Fibroblast of the conjunctiva (primary cell): ENCODE measurements around the gene NCAM1.
A peak's percentile ranks its signal among the peaks of the same experiment; 100 is the strongest.

Experiments used
- DNase-seq: peaks from one replicate; pipeline ENCODE4 v3.0.0-alpha.2; 2010; ENCODE audit warnings: low read depth

The NCAM1 gene

DNA sequence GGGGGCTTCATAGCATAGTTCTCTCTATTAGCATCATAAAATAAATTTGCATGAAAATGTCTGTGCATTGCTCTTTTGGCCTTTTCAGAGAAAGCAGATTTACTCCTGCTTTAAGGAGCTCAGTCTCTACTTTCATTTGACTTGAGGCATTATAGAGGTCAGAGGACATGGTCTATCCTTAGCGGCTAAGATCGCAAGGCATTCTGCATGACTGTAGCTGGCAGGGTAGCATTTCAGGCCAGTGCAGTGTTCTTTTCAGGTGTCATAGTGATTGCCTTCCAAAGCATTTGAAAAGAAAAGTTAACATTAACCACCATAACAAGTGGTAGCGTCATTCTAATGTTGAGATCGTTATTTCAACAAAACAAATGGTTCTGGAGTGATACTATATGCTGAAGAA, 126.5 kb downstream of the NCAM1 start:
- no peak for DNase-seq

DNA sequence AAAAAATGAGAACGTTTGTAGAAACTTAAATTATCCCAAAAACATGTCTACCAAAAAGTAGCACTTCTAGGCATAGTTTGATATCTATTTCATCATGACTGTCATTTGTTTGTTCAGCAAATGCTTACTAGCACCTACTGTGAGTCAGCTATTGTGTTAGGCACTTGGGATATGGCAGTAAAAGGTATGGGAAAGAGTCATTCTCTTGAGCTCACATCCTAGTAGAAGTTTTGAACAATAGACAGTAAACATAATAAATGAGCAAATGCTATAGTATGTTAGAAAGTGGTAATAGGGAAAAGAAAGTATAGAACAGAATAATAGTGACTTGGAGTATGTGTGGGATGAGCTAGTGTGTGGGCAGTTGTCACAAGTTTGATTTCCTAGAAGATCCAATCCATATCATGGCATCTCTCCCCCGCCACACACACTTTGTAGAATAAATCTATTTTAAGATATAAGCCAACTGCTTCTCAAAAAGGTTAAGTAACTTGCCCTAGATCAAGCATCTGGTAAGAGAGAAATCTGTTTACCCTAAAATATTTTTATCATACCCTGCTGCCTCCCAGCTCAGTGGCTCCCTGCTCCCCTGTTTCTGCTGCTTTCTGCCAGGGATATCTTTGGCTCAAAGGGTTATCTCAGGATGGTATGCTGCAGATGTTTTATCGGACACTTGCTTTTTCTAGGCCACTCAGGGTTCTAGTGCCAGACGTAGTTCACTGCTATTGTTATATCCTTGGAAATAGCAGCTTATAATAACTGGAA, 129.7 kb downstream of the NCAM1 start:
- DNase-seq, result no peak

- DNase-seq, result no peak
Observed at GRCh38 chr11:113091481-113091780, 130.2 kb downstream of the NCAM1 start.

GRCh38 chr11:113096648-113097047, 135.4 kb downstream of the NCAM1 start:
- no peak for DNase-seq

DNA sequence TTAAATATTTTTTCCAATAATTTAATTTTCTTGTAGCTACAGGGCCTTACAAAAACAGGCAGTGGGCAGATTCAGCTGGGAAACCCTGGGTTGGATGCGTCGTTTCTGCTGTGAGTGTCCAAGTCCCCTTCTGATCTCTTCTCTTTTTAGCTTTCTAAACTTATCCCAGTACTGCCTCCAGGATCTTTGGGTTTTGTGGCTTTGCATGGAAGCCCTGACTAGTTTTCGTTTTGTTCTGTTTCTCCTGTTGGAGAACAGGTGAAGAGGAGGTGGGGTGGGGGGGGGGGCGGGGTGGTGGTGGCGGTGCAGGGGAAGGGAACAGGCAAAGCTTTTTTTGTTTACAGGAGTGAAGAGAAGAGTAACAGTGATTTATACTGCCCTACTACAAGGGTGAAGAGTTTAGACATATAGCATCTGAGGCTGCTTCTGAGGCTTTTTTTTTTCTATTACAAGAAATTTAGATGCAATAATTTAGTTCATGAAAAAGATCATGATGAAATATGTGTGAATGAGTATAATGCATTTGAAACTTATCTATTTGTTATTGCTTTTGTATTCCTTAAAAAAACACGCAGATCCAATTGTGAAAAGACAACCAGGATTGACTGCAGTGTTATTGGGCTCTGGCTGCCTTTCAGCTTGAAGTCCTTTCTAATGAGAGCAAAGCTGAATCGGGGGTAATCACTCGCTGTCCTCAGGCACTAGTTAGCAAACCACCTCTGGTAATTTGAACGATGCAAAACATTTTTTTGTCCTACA, 142.9 kb downstream of the NCAM1 start:
- DNase-seq, result no peak

DNA sequence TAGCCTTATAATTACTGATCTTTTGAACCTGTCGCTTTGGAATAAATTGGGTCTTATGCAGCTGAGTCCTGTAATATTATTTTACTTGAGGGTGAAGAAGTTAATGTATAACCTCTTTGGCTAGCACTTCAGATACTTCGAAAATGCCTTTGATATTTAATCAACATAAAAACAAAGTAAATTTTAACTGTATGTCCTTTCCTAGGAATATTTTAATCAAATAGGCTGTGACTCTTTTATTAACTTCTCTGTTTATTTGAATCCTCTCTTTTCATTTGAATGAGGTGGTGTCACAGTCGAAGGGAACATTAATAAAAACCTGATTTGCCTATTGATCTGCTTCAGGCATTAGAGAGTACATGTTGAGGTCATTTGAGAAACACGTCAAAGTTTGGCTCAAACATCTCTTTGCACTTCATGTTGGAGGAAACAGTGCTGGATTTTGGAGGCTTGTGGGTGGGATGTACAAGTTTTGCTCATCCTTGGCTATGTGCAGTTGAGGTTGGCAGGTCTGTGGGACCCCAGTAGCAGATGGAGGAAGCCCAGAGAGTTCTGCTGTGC, 143.6 kb downstream of the NCAM1 start:
- DNase-seq, result no peak

- no peak for DNase-seq
Observed at GRCh38 chr11:113105592-113105991, 144.4 kb downstream of the NCAM1 start.

DNA sequence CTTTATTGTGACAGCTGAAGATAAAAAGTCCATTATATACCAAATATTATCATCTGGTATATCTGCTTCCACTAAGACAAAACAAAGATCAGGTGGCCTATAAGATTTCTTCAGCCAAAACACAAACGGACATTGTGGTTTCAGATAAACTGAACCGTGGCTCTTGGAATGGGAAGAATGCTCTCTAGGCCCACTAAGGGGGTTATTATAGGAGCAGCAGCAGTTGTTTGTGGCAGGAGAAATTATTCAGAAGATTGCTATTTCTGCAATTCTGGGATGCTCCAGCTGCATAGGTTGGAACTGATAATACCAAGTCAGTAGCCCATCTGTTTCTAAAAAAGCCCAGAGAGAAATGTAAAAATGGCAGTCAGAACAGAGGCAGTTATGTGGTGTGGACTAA, 145.3 kb downstream of the NCAM1 start:
- DNase-seq, result no peak

DNA sequence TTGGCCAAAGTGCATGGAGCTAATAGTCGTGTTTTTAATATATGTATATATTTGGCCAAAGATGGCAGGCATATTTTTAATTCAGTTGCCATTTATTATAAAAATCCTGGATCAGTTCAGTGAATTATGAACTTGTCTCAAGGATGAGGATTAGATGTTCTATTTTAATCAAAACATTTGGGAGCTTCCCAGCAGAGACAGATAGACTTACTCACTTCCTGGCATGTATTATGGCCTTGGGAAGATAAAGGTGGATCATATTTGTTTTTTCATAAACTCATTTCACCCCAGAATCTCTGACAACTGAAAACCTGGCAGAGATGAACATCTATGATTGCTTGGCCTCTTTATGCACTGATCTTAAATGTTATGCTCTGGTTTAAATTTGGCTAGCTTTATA, 148.8 kb downstream of the NCAM1 start:
- DNase-seq, result no peak

- no peak for DNase-seq
Observed at GRCh38 chr11:113111156-113111555, 149.9 kb downstream of the NCAM1 start.

DNA sequence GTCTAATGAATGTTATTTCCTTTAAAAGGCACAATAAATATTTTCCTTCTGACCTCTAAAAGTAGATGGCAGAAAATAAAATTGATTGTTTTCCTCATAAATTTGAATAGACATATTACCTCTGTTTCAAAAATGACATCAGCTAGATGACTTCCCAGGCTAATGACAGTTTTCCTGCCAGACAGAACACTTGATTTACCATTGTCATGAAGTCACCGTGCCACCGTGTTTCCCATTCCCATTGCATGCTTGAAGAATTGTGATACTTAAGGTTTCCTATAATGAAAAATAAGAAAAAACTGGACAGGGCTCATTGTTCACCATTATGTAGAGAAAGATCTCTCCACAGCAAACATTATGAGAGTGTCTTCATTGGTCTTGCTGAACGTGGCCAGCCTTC, 151.1 kb downstream of the NCAM1 start:
- no peak for DNase-seq

DNA sequence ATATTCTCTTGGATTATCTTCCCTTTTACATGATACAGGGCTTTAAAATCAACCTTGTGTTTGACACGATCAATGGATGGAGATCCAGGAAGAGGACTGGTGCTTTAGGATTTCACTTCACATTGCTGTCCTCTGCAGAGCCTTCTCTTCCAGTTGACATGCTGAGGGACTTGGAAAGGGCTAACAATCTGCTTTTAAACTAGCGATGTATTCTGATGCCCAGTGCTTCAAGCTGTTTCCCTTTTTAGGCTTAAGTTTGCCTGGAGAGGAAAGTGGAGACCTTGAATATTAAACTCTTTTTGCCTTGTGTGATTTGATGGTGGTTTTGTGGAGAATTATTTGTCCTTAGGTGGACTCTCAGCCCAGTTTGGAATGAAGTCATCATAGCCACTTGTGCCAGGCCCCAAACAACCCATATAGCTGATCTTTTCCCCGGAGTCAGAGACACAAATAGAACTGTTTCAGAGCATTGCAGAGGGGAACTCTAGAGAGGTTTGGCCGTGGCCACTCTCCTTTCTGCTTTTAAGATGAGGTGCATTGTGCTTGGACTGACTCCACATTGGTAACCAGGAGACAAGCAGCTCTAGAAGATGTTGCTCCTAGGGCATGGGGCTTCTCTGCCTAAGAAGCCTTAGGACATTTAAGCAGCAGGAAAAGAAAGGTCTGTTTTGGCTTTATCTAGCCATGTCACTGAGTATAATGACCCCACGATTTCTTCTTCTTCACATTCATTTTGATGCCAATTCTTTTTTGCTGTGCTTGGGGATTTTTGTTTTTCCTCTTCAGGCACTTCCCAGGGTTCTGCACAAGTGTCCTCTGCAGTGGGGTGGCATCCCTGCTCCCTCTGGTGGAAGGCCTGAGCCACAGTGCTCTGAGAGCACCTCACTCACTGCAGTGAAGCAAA, 152.8 kb downstream of the NCAM1 start:
- peak; percentile 26 for DNase-seq

GRCh38 chr11:113114705-113115027, 153.4 kb downstream of the NCAM1 start:
- DNase-seq, result no peak

GRCh38 chr11:113118104-113118503, 156.9 kb downstream of the NCAM1 start:
- no peak for DNase-seq

DNA sequence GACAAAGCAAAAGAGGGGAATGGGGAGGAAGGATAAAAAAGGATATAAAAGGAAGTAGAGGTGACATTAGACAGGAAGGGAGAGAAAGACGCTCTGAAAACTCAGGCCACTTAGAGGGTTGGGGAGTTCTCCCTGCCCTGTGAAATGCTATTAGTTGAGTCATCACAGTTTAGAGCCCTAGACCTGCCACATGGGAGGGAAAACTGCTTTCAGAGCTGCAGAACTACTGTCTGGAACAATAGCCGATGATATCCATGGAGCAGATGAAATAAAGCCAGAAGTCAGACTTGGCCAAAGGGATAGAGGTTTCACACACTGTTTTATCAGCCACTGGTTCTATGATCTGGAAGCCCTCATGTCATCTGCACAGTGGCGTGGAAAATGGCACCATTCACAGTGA, 157.9 kb downstream of the NCAM1 start:
- DNase-seq, result no peak

- no peak for DNase-seq
Observed at GRCh38 chr11:113119966-113120736, 158.9 kb downstream of the NCAM1 start.

DNA sequence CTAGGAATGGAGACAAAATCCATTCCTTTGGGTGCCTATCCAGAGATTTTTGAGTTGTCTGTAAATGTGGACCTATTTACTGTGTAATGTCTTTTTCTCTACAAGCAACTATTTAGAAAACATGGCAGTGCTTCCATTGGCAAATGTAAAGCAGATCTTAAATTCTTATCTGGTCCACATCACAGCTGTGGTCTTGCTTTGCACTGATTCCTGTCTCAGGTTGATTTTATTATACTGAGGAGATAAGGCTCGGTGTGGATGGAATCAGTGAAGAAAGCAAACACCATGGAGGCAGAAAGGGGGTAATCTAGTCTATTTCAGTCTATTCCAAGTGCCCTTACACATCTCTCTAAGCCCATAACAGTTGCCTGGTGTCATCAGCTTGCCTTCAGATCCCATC, 160.5 kb downstream of the NCAM1 start:
- DNase-seq, result no peak

GRCh38 chr11:113124006-113124405, 162.8 kb downstream of the NCAM1 start:
- no peak for DNase-seq

DNA sequence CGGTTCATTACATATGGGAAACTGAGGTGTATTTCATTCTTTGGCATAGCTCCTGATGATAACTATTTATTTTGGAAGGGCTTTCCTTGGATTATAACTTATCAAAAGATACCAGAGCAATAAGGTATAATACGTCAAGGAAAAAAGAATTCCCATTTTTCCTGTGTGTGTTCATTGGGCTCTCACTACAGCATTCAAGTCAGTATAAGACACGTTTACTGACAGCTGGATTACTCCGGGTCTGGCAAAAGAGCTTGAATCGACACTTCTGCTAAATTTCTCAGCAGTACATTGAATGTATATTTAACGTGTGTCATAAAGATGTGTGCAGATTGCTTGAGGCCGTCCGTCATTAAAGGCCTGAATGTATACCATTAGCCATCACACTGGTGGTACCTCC, 163.4 kb downstream of the NCAM1 start:
- no peak for DNase-seq

DNA sequence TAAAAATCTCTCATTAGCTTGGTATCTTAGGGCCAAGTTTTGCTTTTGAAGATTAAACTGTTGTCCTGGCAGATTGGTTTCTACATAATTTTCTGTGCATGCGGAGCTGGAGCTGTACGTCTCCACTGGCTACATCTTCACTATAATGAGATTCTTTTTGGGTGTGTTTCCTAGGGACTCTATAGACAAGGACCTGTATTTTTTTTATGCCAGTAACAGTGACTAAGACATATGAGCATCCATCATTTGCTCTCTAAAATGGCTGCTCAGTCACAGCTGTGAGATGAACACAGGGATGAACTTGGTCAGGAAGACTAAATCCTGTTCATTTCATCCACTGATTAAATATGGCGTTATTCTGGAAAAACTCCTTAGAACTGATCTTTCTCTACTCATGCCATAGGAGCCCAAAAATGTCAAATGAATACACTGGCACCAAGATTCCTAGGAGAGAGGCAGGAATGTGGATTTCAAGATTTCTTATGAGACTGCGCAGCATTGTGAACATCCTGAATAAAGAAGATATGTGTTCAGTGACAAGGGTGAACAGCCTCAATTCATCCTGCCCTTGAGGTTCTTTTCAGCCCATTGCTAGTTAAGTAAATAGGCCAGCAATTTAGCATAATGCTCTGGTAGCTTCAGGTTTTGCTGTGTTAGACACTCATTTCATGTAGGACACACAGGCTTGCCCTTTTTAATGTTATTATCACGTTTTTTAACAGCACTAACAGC, 168.2 kb downstream of the NCAM1 start:
- DNase-seq, result no peak
